Mesenteric fat pad (tissue), 1 donor: ENCODE data around the gene TANC1. TPM values are rescaled to one million over a fixed set of nuclear protein-coding genes. Genes with fewer than 3 reads are reported as not detected.

ENCODE experiments used
- DNase-seq: peaks from one replicate; pipeline ENCODE4 v3.0.0-alpha.2; 2020; ENCODE audit warnings: low spot score
- total RNA-seq: library from RNA; stranded (reverse); fragmentation: NEBNext Ultra II Directional; extraction: Animal tissue kit (Norgen Biotek cat#: 25700); gene quantifications from one replicate; pipeline ENCODE4 v1.2.1, GENCODE V29; 2021
- donor health status: DM: yes; HTN: yes; CAD: no.

The TANC1 gene
- total RNA-seq, 1 donor from 2014 or later: 27.9 TPM

- no peak for DNase-seq
These were observed 25.5 kb downstream of the TANC1 start for GRCh38 chr2:158993721-158994587.

- no peak for DNase-seq
These were observed 26.7 kb downstream of the TANC1 start for GRCh38 chr2:158994920-158995676.

DNA sequence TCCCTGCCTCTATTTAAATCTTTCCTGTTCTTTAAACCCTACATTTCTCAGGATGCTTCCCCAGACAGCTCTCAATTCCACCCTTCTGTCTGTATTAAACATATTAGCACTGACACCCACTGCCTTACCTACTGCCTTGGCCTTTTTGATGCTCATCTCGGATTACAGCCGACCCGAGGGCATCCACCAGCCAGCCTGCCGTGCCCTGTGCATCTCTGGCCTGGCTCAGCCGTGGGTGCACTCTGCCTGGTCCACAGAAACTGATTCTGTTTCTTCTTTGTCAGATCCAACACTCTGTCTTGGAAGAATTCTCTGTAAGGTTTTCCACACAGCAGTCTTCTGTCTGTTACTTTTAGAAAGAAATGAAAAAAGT, 27.2 kb downstream of the TANC1 start:
- no peak for DNase-seq

GRCh38 chr2:158996378-158996993, 28.0 kb downstream of the TANC1 start:
- DNase-seq: no peak

- DNase-seq: no peak
These were observed 28.8 kb downstream of the TANC1 start for GRCh38 chr2:158997037-158997790.

- no peak for DNase-seq
These were observed 30.3 kb downstream of the TANC1 start for GRCh38 chr2:158998551-158999248.

DNA sequence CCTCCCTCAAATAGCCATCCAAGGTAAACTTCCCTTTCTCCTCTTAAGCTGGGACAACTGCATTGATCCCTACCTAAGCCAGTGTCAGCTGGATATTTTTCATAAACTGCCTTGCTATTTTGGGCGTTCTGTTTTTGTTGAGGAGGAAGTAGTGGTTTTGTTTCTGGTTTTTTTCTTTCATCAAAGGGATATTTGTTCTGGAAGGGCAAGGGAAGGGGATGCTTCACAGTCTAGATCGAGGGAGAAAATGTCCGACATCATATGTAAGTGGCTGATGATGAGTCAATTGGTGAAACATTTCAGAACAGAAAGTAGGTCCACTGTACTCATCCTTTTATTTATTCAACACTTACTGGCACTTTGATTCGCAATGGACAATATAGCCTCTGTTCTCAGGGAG, 31.0 kb downstream of the TANC1 start:
- DNase-seq: no peak

DNA sequence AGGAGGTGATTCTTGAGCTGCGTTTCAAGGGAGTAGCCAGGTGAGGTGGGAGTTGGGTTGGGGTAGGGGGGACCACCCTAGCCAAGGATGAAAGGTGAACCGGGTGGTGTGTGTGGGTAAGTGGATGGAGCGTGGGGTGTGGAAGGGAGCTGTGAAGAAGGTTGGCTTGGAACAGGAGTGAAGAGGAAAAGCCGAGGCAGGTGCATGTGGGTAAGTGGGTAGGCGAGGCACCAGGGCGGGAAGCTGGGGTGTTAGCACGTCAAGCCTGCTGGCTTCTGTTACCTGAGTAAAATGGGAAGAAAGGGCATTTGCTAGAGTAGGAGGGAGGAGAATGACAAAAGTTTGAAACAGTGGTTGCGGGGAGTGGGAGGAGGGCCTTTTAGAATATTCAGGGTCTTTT, 31.6 kb downstream of the TANC1 start:
- no peak for DNase-seq

GRCh38 chr2:159002462-159003111, 34.1 kb downstream of the TANC1 start:
- DNase-seq: no peak

DNA sequence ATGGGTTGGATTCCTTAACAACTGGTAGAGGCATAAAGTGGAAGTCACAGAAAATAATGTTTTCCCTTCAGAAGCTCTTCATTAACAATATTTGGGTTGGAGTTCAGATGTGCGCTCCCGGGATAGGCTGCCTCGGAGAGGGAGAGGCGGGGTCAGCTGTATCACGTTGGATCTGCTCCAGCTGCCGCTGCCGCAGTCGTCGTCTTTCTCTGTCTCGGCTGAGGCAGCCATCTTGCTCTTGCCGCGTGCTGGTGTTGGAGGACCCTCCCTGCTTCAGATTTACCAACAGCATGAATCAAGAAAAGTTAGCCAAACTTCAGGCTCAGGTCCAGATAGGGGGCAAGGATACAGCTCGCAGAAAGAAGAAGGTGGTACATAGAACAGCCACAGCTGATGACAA, 35.1 kb downstream of the TANC1 start:
- no peak for DNase-seq

DNA sequence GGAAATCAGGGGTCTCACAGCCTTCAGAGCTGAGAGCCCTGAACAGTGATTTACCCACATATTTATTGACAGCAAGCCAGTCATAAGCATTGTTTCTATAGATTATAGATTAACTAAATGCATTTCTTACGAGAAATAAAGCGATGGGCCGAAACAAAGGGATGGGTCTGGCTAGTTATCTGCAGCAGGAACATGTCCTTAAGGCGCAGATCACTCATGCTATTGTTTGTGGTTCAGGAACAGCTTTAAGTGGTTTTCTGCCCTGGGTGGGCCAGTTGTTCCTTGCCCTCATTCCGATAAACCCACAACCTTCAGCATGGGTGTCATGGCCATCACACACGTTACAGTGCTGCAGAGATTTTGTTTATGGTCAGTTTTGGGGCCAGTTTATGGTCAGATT, 36.4 kb downstream of the TANC1 start:
- no peak for DNase-seq

GRCh38 chr2:159009940-159010339, 41.5 kb downstream of the TANC1 start:
- DNase-seq: no peak

DNA sequence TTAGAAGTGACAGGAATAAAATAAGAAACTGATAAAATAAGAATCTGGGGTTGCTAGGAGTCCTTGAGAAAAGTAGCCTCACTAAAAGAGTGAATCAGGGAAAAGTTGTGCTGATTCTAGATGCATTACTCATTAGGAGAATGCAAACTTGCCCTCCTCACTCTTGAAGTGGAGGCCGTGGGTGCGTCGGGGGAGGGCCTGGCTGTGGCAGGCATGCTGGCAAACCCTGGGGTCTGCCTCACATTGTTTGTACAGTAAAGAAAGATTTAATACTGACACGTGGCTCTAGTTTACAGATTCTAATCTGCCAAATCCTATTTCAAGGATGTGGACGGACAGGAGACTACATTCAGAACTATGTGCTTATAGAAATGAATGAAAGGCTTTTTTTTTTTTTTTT, 41.9 kb downstream of the TANC1 start:
- no peak for DNase-seq

GRCh38 chr2:159010963-159011362, 42.5 kb downstream of the TANC1 start:
- DNase-seq: no peak

GRCh38 chr2:159012142-159012541, 43.7 kb downstream of the TANC1 start:
- no peak for DNase-seq

GRCh38 chr2:159013103-159013502, 44.7 kb downstream of the TANC1 start:
- no peak for DNase-seq

DNA sequence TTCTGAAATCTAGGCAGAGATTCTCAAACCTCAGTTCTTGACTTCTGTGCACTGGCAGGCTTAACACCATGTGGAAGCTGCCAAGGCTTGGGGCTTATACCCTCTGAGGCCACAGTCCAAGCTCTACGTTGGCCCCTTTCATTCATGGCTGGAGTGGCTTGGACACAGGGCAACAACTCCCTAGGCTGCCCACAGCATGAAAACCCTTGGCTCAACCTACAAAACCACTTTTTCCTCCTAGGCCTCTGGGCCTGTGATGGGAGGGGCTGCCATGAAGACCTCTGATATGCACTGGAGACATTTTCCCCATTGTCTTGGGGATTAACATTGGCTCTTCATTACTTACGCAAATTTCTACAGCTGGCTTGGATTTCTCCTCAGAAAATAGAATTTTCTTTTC, 46.7 kb downstream of the TANC1 start:
- no peak for DNase-seq

GRCh38 chr2:159015823-159016222, 47.4 kb downstream of the TANC1 start:
- no peak for DNase-seq

DNA sequence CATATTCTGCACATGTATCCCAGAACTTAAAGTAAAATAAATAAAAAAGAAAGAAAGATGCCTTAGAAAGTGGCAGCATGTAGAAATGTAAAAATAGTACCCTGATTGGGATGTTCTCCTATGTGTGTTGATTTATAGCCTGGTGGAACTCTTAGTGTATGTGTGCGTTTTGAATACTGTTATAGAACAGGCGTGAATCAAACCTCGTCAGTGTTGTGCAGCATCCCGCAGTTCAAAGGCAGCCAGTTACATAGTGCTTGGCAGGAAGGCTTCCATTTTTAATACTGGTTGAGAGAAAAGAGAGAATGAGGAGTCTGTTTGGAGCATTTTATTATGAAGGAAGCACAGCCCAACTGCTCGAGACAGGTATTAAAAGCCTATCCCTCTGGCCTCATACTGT, 49.4 kb downstream of the TANC1 start:
- no peak for DNase-seq

- DNase-seq: no peak
These were observed 50.6 kb downstream of the TANC1 start for GRCh38 chr2:159019021-159019420.
